A673 (cell line): ENCODE results near the gene DHDDS.

Experiments
- CTCF ChIP-seq: fragments of 300-800, 200-600 bp; sonication (generic); conservative IDR thresholded peaks from 2 replicates; pipeline ENCODE4 v1.5.1; 2017; ENCODE audit warnings: low read depth, mild to moderate bottlenecking, antibody characterized with exemption, low read length, moderate library complexity, mixed read lengths
- EZH2 ChIP-seq: fragments of 200-600 bp; sonication (generic); IDR thresholded peaks from 2 replicates; pipeline ENCODE4 v1.6.1; 2017; ENCODE audit warnings: borderline replicate concordance, low read depth, mild to moderate bottlenecking, mixed read lengths, antibody characterized with exemption, low read length; ENCODE audit not compliant: poor library complexity, severe bottlenecking

- TF ChIP-seq CTCF: no peak
- no peak for TF ChIP-seq EZH2
These were observed 38.9 kb downstream of the DHDDS start for GRCh38 chr1:26470878-26471497.
